Activated CD4-positive, alpha-beta T cell treated with anti-CD3 and anti-CD28 coated beads, Interleukin-2, amount 50 U/mL, for 24 hours (primary cell): ENCODE results near the gene POLD4.

ENCODE experiments used
- DNase-seq, 2 donors: peaks; one replicate each; pipeline ENCODE4 v3.0.0-alpha.2; 2020; ENCODE audit warnings: low read depth in 1 of 2, low spot score in 1 of 2

The POLD4 gene

DNA sequence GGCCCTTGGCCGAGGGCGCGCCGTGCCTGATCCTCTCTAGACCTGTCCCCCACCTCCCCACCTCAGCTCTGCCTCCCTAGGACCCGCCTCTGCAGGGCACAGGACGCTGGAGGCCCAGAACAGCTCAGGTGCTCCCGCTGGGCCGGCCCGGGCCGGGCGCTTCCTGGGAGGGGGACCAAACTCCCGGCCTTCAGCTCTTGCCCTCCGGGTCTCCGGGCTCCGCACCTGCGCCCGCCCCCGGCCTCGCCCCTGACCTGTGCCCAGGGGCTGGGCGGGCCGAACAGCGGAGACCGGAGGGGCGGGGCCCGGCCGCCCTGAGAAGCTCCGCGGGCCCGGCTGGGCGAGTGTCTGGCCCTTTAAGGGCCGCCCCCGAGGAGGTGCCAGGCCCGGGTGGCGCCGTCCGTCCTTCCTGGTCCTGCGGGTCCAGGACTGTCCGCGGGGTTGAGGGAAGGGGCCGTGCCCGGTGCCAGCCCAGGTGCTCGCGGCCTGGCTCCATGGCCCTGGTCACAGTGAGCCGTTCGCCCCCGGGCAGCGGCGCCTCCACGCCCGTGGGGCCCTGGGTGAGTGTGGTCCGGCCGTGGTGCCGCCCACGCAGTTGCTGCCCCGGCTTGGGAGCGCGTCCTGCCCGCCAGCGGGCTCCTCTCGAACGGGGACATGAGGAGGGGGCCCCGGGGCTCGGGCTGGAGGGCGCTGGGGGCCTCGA is 50.1 kb downstream of the POLD4 start, which contains the start of gene SSH3:
TSS of gene SSH3 (plus strand) at position 399 of the 703 bp plus-strand sequence. CDS start at position 495, 96 bp downstream.
- no peak for DNase-seq

DNA sequence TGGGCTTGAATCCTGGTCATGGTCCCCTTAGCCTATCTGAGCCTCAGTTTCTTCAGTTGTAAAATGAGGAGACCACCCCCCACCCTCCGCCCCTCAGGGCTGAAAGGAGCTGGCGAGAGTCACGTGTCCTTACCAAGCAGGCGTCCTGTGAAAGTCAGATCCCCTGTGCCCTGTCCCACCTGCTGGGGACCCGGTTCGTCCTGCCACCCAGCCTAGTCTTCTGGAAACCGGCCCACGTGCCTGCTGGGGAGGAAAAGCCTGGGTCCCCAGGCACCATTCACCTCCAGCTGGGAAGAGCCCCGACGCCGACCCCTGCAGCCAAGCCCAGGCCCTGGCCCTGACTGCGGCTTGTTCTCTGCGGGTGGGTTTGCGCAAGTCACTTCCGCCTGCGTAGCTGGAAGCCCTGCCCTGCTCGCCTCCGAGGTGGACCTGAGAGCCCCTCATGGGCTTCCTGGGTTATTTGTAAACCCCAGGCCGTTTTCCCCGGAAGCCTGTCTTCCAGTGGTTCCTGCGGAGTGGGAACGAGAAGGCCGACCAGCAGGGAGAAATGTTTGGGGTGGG is 50.7 kb downstream of the POLD4 start:
- DNase-seq: no peak

DNA sequence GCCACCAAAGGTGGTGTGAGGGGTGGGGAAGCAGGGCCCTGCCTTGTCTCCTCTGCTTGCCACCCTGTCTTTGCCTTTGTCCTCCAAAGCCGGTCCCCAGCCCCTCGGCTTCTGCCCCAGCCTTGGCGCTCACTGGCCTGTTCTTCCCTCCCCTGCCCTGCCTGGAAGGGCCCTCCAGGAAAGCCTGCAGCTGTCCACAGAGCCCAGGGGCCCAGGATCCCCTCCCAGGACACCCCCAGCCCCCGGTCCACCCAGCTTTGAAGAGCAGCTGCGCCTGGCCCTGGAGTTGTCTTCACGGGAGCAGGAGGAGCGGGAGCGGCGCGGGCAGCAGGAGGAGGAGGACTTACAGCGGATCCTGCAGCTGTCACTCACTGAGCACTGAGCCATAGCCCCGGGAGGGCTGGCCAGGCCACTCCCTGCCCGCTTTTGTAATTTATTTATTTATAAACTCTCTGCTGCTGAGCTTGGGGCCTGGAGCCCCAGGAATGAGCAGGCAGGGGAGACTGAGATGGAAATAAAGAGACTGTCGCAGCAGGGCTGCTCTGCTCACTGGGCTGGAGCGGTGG is 51.3 kb downstream of the POLD4 start:
- DNase-seq: no peak

DNA sequence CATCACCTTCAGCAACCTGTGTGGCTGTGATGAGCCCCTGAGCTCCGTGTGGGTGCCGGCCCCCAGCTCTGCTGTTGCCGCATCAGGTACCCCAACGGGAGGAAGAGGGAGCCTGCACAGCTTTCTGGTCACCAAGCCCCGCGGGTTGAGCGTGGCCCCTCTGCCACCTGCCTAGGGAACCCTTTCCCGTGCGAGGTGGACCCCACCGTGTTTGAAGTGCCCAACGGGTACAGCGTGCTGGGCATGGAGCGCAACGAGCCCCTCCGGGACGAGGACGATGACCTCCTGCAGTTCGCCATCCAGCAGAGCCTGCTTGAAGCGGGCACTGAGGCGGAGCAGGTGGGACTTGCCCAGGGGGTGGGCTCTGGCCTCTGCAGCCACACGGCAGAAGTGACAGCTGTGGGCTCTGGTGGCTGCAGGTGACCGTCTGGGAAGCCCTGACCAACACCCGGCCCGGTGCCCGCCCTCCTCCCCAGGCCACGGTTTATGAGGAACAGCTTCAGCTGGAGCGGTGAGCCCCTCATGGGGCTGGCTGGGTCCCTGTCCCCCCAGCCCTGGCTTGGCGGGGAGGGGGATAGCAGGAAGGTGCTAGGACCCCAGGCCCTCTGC is 51.9 kb downstream of the POLD4 start:
- DNase-seq: no peak
